ENCODE measurements around the gene RNF187.

DNA sequence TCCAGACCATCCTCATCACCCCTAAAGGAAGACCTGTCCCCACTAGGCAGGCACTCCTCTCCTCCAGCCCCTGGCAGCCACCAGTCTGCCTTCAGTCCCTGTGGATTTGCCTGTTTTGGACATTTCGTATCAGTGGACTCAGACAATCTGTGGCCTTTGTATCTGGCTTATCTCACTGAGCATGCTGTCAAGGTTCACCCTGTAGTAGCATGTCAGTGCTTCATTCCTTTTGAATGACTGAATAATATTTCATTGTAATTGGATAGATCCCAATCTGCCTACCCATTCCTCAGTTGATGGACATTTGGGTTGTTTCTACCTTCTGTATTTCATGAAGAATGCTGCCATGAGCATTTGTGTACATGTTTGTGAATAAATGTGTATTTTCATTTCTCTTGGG, 32.9 kb upstream of the RNF187 start:
- TF ChIP-seq RFX5 (IDR thresholded peaks at IDR 0.05) (no peak), CEBPB (IDR thresholded peaks at IDR 0.05) (no peak), POLR2A (IDR thresholded peaks at IDR 0.05; ENCODE audit: low read length) (no peak)
- TF ChIP-seq, protein P1, sequence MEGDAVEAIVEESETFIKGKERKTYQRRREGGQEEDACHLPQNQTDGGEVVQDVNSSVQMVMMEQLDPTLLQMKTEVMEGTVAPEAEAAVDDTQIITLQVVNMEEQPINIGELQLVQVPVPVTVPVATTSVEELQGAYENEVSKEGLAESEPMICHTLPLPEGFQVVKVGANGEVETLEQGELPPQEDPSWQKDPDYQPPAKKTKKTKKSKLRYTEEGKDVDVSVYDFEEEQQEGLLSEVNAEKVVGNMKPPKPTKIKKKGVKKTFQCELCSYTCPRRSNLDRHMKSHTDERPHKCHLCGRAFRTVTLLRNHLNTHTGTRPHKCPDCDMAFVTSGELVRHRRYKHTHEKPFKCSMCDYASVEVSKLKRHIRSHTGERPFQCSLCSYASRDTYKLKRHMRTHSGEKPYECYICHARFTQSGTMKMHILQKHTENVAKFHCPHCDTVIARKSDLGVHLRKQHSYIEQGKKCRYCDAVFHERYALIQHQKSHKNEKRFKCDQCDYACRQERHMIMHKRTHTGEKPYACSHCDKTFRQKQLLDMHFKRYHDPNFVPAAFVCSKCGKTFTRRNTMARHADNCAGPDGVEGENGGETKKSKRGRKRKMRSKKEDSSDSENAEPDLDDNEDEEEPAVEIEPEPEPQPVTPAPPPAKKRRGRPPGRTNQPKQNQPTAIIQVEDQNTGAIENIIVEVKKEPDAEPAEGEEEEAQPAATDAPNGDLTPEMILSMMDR (IDR thresholded peaks at IDR 0.05), result no peak
- TF ChIP-seq, protein P2, sequence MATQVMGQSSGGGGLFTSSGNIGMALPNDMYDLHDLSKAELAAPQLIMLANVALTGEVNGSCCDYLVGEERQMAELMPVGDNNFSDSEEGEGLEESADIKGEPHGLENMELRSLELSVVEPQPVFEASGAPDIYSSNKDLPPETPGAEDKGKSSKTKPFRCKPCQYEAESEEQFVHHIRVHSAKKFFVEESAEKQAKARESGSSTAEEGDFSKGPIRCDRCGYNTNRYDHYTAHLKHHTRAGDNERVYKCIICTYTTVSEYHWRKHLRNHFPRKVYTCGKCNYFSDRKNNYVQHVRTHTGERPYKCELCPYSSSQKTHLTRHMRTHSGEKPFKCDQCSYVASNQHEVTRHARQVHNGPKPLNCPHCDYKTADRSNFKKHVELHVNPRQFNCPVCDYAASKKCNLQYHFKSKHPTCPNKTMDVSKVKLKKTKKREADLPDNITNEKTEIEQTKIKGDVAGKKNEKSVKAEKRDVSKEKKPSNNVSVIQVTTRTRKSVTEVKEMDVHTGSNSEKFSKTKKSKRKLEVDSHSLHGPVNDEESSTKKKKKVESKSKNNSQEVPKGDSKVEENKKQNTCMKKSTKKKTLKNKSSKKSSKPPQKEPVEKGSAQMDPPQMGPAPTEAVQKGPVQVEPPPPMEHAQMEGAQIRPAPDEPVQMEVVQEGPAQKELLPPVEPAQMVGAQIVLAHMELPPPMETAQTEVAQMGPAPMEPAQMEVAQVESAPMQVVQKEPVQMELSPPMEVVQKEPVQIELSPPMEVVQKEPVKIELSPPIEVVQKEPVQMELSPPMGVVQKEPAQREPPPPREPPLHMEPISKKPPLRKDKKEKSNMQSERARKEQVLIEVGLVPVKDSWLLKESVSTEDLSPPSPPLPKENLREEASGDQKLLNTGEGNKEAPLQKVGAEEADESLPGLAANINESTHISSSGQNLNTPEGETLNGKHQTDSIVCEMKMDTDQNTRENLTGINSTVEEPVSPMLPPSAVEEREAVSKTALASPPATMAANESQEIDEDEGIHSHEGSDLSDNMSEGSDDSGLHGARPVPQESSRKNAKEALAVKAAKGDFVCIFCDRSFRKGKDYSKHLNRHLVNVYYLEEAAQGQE (IDR thresholded peaks at IDR 0.05), result no peak

All from A549 (cell line).